ENCODE measurements around the gene SPAG9.

- TF ChIP-seq CTCF (IDR thresholded peaks at IDR 0.05) (no peak), POLR2A (IDR thresholded peaks at IDR 0.05) (no peak)
Observed at GRCh38 chr17:50946891-50947781, 173.5 kb downstream of the SPAG9 start.
